Stimulated activated effector memory CD8-positive, alpha-beta T cell treated with anti-CD3 and anti-CD28 coated beads, Interleukin-12 subunit alpha, Interleukin-12 subunit beta, amount 100 ng/mL, for 72 hours (primary cell): Measurements from ENCODE around the gene RBPJ.
A peak's percentile ranks its signal among the peaks of the same experiment; 100 is the strongest.
"Not testable (repeated sequence)": the region's sequence is repeated elsewhere in the genome, so short reads cannot be mapped to it uniquely, and the experiment has no call there.

Source experiments
- ATAC-seq: fragments of 150-1000 bp; cut with Tn5 transposase; 2 replicates; pipeline ENCODE4 v1.10.0; 2021
- DNase-seq, 2 donors: peaks; one replicate each; pipeline ENCODE4 v3.0.0; 2021 to 2022; ENCODE audit warnings: low spot score in 2 of 2
- H3K27ac Mint-ChIP-seq: one replicate; pipeline ENCODE4 v1.8.0; 2022; ENCODE audit warnings: mild to moderate bottlenecking, mixed read lengths
- H3K36me3 Mint-ChIP-seq: one replicate; pipeline ENCODE4 v1.8.0; 2022; ENCODE audit warnings: mild to moderate bottlenecking, mixed read lengths
- H3K4me1 Mint-ChIP-seq: one replicate; pipeline ENCODE4 v1.8.0; 2022; ENCODE audit warnings: mixed read lengths
- H3K4me3 Mint-ChIP-seq: one replicate; pipeline ENCODE4 v1.8.0; 2022; ENCODE audit warnings: mild to moderate bottlenecking, mixed read lengths
- H3K9me3 Mint-ChIP-seq: one replicate; pipeline ENCODE4 v1.8.0; 2022; ENCODE audit warnings: mixed read lengths

RBPJ gene

GRCh38 chr4:26344901-26345564 lies 24.2 kb downstream of the RBPJ start:
- Mint-ChIP-seq H3K4me1 (peaks cover 80% of the 10 kb centered on the region), H3K27ac (no peak overlapping the region), H3K4me3 (no peak overlapping the region), H3K9me3 (no peaks in the 10 kb centered on the region), H3K36me3 (peaks cover 99% of the 10 kb centered on the region)
- DNase-seq (no peak), ATAC-seq (no peak)

GRCh38 chr4:26345565-26345938 lies 24.7 kb downstream of the RBPJ start:
- Mint-ChIP-seq H3K4me1 (peaks cover 79% of the 10 kb centered on the region), H3K9me3 (no peaks in the 10 kb centered on the region), H3K4me3 (no peak overlapping the region), H3K36me3 (peaks cover 99% of the 10 kb centered on the region), H3K27ac (no peak overlapping the region)
- DNase-seq: no peak
- no peak for ATAC-seq

GRCh38 chr4:26346203-26346620 lies 25.4 kb downstream of the RBPJ start:
- Mint-ChIP-seq H3K4me3 (no peak overlapping the region), H3K9me3 (no peaks in the 10 kb centered on the region), H3K4me1 (peaks cover 79% of the 10 kb centered on the region), H3K27ac (no peak overlapping the region), H3K36me3 (peaks cover 99% of the 10 kb centered on the region)
- DNase-seq (no peak), ATAC-seq (no peak)

- Mint-ChIP-seq H3K27ac (no peak overlapping the region), H3K9me3 (no peaks in the 10 kb centered on the region), H3K36me3 (peaks cover 85% of the 10 kb centered on the region), H3K4me1 (peaks cover 72% of the 10 kb centered on the region), H3K4me3 (no peak overlapping the region)
- DNase-seq (no peak), ATAC-seq (peak; percentile 36)
Observed at GRCh38 chr4:26349496-26349895, 28.7 kb downstream of the RBPJ start.

GRCh38 chr4:26351685-26352084 lies 30.9 kb downstream of the RBPJ start:
- no peaks in the 10 kb centered on the region for H3K9me3 Mint-ChIP-seq
- H3K27ac Mint-ChIP-seq: no peak overlapping the region
- H3K36me3 Mint-ChIP-seq: peaks cover 64% of the 10 kb centered on the region
- peaks cover 57% of the 10 kb centered on the region for H3K4me1 Mint-ChIP-seq
- DNase-seq (no peak), ATAC-seq (no peak)
- H3K4me3 Mint-ChIP-seq: no peak overlapping the region

GRCh38 chr4:26354491-26354890 lies 33.7 kb downstream of the RBPJ start:
- Mint-ChIP-seq H3K9me3 (no peaks in the 10 kb centered on the region), H3K4me3 (no peak overlapping the region), H3K36me3 (peaks cover 36% of the 10 kb centered on the region), H3K27ac (no peak overlapping the region), H3K4me1 (peaks cover 30% of the 10 kb centered on the region)
- no peak for DNase-seq
- no peak for ATAC-seq

- DNase-seq (no peak), ATAC-seq (no peak)
- Mint-ChIP-seq H3K4me1 (peaks cover 25% of the 10 kb centered on the region), H3K4me3 (no peak overlapping the region), H3K36me3 (peaks cover 35% of the 10 kb centered on the region), H3K9me3 (no peaks in the 10 kb centered on the region), H3K27ac (no peak overlapping the region)
Observed at GRCh38 chr4:26355392-26356052, 34.7 kb downstream of the RBPJ start.

GRCh38 chr4:26356081-26356501 lies 35.3 kb downstream of the RBPJ start:
- peaks cover 30% of the 10 kb centered on the region for H3K36me3 Mint-ChIP-seq
- ATAC-seq (peak; percentile 74), DNase-seq (no peak)
- H3K4me1 Mint-ChIP-seq: peaks cover 25% of the 10 kb centered on the region
- H3K9me3 Mint-ChIP-seq: no peaks in the 10 kb centered on the region
- H3K4me3 Mint-ChIP-seq: no peak overlapping the region
- H3K27ac Mint-ChIP-seq: no peak overlapping the region

GRCh38 chr4:26359521-26359920 lies 38.7 kb downstream of the RBPJ start:
- H3K9me3 Mint-ChIP-seq, H3K27ac Mint-ChIP-seq, DNase-seq, H3K4me3 Mint-ChIP-seq, ATAC-seq: not testable (repeated sequence)
- H3K4me1 Mint-ChIP-seq: peaks cover 25% of the 10 kb centered on the region
- H3K36me3 Mint-ChIP-seq: peaks cover 44% of the 10 kb centered on the region

GRCh38 chr4:26360273-26360672 lies 39.5 kb downstream of the RBPJ start:
- H3K36me3 Mint-ChIP-seq: peaks cover 51% of the 10 kb centered on the region
- DNase-seq (no peak), ATAC-seq (no peak)
- peak overlapping the region; percentile 33 for H3K4me3 Mint-ChIP-seq
- H3K4me1 Mint-ChIP-seq: peaks cover 25% of the 10 kb centered on the region
- H3K27ac Mint-ChIP-seq: peak overlapping the region; percentile 32
- H3K9me3 Mint-ChIP-seq: no peaks in the 10 kb centered on the region

GRCh38 chr4:26360864-26361263 lies 40.0 kb downstream of the RBPJ start:
- no peak for ATAC-seq
- Mint-ChIP-seq H3K9me3 (no peaks in the 10 kb centered on the region), H3K4me1 (peaks cover 25% of the 10 kb centered on the region), H3K4me3 (peak overlapping the region; percentile 33), H3K27ac (peak overlapping the region; percentile 32), H3K36me3 (peaks cover 57% of the 10 kb centered on the region)
- DNase-seq: no peak

GRCh38 chr4:26361297-26361696 lies 40.5 kb downstream of the RBPJ start:
- no peak overlapping the region for H3K27ac Mint-ChIP-seq
- H3K4me3 Mint-ChIP-seq: peak overlapping the region; percentile 33
- H3K4me1 Mint-ChIP-seq: peaks cover 25% of the 10 kb centered on the region
- peaks cover 61% of the 10 kb centered on the region for H3K36me3 Mint-ChIP-seq
- no peaks in the 10 kb centered on the region for H3K9me3 Mint-ChIP-seq
- DNase-seq: no peak
- no peak for ATAC-seq

- Mint-ChIP-seq H3K36me3 (peaks cover 77% of the 10 kb centered on the region), H3K4me3 (no peak overlapping the region), H3K9me3 (no peaks in the 10 kb centered on the region), H3K27ac (no peak overlapping the region), H3K4me1 (peaks cover 27% of the 10 kb centered on the region)
- ATAC-seq (no peak), DNase-seq (no peak)
Observed at GRCh38 chr4:26362745-26363439, 42.1 kb downstream of the RBPJ start.

GRCh38 chr4:26365537-26366150 lies 44.8 kb downstream of the RBPJ start:
- Mint-ChIP-seq H3K4me3 (no peak overlapping the region), H3K27ac (no peak overlapping the region), H3K4me1 (peaks cover 42% of the 10 kb centered on the region), H3K9me3 (no peaks in the 10 kb centered on the region), H3K36me3 (peaks cover 96% of the 10 kb centered on the region)
- ATAC-seq (no peak), DNase-seq (no peak)

GRCh38 chr4:26367811-26368210 lies 47.0 kb downstream of the RBPJ start:
- ATAC-seq: no peak
- Mint-ChIP-seq H3K4me3 (no peak overlapping the region), H3K9me3 (no peaks in the 10 kb centered on the region), H3K27ac (no peak overlapping the region), H3K36me3 (peaks cover 95% of the 10 kb centered on the region), H3K4me1 (peaks cover 39% of the 10 kb centered on the region)
- DNase-seq: no peak
